SK-N-DZ (cell line): ENCODE measurements around the gene CCDC158. TPM values are rescaled to one million over a fixed set of nuclear protein-coding genes. Genes with fewer than 3 reads are reported as not detected.
"Not testable (repeated sequence)": the region's sequence is repeated elsewhere in the genome, so short reads cannot be mapped to it uniquely, and the experiment has no call there.

Experiments used
- DNase-seq: peaks from one replicate; pipeline ENCODE4 v3.0.0-alpha.2; 2015; ENCODE audit warnings: low spot score
- polyA plus RNA-seq, 2 experiments: library from polyadenylated mRNA; depleted of rRNA; stranded (reverse); fragments of >200 nt; gene quantifications; 2 replicates each; pipeline ENCODE4 v1.2.3, GENCODE V29; 2014

CCDC158 gene
- not detected in 2 replicates for polyA plus RNA-seq (2014; cell fraction: cytosol; rRNA removed)
- not detected in 2 replicates for polyA plus RNA-seq (2014; cell fraction: nucleus; rRNA removed)

- DNase-seq = no peak
Measured at GRCh38 chr4:76420762-76421581, at the start of gene CCDC158. CCDC158 (minus strand) TSS chr4:76421141; CDS start chr4:76403207, 17,934 bp downstream.

DNA sequence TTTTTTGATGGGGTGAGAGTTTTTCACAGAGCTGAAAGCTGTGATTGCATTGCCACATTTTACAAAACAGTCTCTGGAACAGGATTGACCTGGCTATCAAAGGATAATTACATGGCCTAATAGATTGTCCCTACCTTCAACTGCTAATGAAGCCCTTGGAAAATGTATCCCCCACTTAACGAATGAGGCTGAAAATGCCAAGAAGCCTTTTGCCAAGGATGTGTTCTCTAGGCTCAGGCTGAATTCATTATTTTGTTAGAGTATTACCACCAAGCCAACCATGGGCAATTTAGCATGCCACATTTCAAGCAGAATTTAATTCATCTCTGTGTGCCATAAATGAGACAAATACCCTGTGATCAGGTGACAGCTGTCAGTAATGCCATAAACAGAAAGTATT, 49.6 kb upstream of the CCDC158 start:
- DNase-seq = no peak

GRCh38 chr4:76470064-76470463, 49.1 kb upstream of the CCDC158 start:
- no peak for DNase-seq

GRCh38 chr4:76463568-76463967, 42.6 kb upstream of the CCDC158 start:
- DNase-seq = no peak

DNA sequence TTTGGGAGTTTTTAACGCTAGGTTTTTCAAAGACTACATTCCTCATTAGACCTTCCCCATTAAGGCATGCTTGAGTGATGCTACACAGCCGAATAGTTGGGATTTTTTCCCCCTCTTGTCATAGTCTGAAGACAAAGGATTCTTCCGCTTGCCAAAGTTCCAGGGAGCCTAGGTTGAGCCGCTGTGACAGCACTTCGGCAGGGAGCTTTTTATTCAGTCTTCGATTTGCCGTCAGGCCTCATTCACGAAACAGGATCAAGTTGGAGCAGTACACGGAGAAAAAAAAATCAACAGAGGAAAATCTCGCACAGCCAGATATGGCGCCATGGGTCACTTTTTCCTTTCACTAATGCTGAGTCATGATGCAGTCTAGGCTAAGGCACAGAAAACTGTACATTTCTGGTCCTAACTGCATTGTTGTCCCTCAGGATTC, 38.4 kb upstream of the CCDC158 start:
- DNase-seq = no peak

DNA sequence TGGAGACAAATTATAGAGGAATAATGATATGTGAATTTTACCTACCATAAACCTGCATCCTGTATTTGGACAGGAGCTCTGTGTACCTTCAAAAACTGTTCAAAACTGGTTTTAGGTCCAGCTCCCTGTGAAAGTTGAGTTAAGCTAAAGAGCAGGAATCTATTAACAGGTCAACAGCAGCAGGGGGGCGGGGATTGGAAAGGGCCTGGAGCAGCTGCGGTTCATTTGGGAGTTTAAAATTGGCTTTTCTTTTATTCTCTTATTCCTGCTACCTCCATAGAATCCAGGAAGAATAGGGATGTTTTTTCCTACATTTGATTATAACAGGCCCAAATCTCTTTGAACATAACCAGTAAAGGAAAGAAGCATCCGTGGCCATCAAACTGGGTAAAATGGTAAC, 37.9 kb upstream of the CCDC158 start:
- no peak for DNase-seq

DNA sequence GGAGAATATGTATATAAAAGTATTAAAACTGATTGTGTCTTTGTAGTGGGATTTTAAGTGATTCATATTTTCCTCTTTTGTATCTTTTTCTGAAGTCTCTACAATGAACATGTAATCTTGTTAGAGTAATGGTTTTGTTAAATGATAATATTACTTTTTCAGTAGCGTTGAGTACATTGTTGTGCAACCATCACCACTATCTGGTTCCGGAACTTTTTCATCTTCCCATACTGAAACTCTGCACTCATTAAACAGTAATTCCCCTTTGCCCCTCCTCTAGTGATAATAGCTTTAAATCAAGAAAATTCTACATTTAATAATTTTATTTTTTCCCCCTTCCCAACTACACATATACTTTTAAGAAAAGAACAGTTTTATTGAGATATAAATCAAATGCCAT, 37.4 kb upstream of the CCDC158 start:
- no peak for DNase-seq

DNA sequence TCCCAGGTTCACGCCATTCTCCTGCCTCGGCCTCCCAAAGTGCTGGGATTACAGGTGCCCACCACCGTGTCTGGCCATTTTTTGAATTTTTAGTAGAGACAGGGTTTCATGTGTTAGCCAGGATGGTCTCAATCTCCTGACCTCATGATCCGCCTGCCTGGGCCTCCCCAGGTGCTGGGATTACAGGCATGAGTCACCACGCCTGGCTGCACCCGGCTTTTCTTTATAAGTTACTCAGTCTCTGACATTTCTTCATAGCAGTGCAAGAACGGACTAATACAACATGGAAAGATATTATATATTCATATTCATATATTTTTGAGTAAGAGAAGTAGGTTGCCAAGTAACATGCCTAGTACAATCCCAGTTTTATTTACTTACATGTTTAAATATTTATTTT, 36.9 kb upstream of the CCDC158 start:
- DNase-seq = no peak

DNA sequence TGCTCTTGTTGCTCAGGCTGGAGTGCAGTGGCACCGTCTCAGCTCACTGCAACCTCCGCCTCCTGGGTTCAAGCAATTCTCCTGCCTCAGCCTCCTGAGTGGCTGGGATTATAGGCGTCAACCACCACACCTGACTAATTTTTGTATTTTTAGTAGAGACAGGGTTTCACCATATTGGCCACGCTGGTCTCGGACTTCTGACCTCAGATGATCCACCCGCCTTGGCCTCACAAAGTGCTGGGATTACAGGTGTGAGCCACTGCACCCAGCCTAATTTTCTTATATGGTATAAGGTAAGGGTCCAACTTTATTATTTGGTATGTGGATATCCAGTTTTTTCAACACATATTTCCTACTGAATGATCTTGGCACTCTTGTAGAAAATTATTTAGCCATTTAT, 33.1 kb upstream of the CCDC158 start:
- DNase-seq = not testable (repeated sequence)

DNA sequence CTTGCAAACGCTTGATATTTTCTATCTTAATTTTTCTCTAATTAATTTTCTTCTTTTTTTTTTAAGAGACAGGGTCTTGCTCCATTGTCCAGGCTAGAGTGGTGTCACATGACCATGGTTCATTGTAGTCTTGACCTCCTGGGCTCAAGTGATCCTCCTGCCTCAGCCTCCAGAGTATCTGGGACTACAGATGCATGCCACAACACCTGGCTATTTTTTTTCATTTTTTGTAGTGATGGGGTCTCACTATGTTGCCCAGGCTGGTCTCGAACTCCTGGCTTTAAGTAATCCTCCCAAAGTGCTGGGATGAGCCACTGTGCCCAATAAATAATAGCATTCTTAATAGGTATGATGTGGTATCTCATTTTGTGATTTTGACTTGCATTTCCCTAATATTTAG, 32.3 kb upstream of the CCDC158 start:
- DNase-seq = no peak

DNA sequence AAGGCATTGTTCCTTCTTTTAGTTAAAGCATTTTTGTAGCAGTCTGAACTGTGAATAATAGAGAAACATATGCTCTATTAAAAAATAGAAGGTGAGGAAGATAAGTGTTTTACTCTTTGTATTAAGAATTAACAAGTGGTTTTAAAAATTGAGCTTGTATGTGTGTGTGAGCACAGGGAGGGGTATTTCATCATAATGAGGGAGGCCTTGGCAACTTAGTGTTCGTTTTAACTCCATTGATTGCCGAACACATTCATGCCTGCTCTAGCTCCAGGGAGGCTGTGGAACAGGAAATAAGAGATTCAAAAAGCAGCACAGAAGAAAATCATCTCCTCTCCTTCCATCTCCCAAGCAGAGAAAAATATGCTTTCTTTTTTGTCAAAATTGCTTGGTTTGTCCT, 28.9 kb upstream of the CCDC158 start:
- DNase-seq = no peak

DNA sequence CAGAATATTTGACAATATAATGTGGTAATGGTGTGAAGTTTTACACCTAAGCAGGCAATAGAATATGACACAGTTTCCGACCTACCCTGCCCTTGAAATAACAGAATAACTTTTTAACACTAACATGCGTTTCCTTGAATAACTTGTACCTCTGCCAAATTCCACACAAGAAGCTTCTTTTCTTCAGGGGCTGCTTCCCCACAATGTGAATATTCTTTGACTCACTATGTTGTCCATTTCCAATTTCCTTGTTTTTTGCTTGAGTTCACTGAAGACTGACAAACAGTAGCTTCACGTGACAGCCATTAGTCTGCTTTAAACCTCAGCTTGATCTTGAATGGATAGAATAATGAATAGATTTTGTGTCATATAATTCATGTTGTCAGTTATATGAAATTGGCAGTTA, 28.4 kb upstream of the CCDC158 start:
- DNase-seq = no peak

DNA sequence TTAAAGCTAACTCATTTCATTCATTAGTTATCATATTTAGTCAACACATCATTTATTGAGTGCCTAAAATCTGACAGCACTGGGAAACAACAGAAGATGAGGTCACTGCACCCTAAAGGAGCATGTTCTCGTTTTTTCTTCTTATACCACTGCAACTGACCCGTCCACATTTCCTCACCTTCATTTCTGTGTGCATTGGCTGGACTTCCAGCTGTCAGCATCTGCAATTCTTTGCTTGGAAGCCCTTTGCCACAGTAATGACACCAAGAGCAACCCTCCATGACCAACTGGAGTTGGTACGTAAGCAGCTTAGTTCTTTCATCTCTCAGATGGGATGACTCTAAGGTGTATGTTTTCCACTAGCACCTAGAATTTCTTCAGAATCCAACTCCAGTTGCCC, 27.3 kb upstream of the CCDC158 start:
- no peak for DNase-seq

DNA sequence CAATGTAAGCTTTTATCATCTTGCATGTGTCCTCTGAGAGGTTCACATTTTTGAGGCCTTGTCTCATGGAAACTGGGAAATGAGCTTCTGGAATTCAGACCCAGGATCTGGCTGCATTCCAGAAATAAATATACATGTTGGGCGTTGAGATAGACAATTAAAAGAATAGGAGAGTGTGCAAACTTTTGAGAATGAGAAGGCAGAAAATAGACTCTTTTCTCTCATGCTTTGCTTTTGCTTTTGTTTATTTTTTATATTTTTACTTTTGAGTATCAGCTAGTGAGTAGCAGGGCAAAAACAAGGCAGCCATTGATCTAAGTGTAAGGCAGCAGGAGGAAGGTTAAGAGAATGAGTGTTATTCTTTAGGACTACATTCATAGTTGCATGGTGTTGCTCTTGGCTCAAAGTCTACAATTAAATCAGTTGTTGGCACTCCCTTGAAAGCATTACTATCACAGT, 26.5 kb upstream of the CCDC158 start:
- DNase-seq = no peak

GRCh38 chr4:76445911-76446310, 25.0 kb upstream of the CCDC158 start:
- DNase-seq = no peak

GRCh38 chr4:76443376-76443775, 22.4 kb upstream of the CCDC158 start:
- DNase-seq = no peak

- no peak for DNase-seq
Measured at GRCh38 chr4:76442807-76443206, 21.9 kb upstream of the CCDC158 start.

DNA sequence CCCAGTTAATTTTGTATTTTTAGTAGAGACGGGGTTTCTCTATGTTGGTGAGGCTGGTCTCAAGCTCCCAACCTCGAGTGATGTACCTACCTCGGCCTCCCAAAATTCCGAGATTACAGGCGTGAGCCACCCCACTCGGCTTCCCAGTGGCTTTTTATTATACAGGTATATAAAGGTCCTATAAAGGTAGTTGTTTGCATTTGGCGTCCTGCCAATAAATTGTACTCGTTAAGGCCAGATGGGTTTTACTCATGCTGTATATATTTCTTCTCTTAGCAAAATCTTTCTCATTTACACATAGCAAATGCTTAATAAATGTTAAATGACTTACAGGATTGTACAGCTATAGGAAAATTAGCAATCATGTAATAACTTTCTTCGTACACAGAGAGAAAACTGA, 20.9 kb upstream of the CCDC158 start:
- DNase-seq = no peak

DNA sequence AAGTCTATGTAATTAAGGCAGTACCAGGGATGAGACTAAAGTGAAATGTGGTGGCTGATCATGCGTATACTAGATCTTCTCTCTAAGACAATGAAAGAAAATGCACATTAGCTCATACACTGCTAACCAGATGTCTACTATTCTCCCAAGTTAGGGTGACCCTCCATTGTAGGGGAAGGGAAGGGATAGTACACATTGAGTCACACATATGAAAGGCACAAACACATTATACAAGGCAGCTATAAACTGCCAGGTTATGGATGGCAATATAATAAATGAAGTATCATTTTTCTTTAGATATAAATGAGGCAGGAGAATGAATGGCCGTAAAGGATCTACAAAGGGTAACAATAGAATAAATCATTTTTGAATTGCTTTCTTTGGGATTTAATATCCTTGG, 18.6 kb upstream of the CCDC158 start:
- no peak for DNase-seq

GRCh38 chr4:76435528-76436319, 14.8 kb upstream of the CCDC158 start:
- no peak for DNase-seq

DNA sequence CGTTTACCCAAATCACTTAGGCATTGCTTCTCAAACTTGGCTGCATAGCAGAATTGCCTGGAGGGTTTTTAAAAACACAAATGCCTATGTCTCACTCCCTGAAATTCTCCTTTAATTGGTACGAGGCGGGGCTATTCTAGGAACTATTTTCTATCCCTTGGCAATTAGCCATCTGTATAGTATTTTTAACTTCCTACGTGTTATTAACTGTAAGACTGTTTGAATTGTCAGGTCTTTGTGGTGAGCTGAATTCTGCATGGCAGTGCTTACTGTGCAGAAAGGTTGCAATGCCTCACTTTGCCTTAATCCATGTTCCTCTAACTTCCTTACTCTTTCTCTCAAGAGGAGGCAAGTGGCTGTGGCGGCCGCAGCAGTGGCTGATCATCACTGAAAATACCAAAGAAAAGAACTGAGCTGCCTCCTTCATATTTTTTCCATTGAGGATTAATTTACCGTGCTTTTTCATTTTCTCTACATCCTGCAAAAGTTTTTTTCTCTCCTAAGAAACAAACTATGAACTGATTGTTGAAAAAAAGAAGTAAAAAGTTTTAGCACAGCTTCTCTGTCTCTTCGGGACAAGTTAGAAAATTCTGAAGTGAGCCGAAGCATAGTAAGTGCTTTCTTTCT, 14.1 kb upstream of the CCDC158 start, which contains the start of gene SHROOM3:
SHROOM3 (plus strand) TSS at position 329 of the 627 bp plus-strand sequence. CDS start 824 bp downstream, outside the sequence.
- no peak for DNase-seq
